NCI-H2171 treated with DMSO at 0.1 percent for 48 hours (cell line): Measurements from ENCODE around the gene MAGEB3.
"Not testable (repeated sequence)": the region's sequence is repeated elsewhere in the genome, so short reads cannot be mapped to it uniquely, and the experiment has no call there.

Source experiments
- DNase-seq: peaks from one replicate; lab custom pipeline; 2025; lab: John Stamatoyannopoulos, UW

MAGEB3 gene, protein sequence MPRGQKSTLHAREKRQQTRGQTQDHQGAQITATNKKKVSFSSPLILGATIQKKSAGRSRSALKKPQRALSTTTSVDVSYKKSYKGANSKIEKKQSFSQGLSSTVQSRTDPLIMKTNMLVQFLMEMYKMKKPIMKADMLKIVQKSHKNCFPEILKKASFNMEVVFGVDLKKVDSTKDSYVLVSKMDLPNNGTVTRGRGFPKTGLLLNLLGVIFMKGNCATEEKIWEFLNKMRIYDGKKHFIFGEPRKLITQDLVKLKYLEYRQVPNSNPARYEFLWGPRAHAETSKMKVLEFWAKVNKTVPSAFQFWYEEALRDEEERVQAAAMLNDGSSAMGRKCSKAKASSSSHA

DNA sequence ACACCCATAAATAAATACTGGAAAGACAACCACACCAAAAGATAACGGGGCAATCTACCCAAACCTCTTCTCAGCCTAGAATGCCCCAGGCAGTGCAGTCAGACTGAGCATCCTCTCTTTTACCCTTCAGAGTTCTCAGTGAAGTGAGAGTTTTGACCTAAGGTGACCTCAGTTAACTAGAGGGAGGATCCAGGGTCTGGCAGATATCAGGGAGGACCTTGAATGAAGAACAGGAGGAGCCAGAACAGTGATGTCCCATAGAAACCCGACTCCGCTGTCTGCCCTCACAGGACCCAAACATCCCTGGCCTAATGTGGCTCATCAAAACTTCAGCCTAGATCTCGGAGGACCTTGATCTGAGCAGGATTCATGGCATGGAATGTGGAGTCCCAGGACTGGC is at the start of gene MAGEB3:
Gene MAGEB3 (plus strand): TSS at position 263 of the 400 bp plus-strand sequence. CDS start 5,268 bp downstream, outside the sequence.
- DNase-seq = no peak

DNA sequence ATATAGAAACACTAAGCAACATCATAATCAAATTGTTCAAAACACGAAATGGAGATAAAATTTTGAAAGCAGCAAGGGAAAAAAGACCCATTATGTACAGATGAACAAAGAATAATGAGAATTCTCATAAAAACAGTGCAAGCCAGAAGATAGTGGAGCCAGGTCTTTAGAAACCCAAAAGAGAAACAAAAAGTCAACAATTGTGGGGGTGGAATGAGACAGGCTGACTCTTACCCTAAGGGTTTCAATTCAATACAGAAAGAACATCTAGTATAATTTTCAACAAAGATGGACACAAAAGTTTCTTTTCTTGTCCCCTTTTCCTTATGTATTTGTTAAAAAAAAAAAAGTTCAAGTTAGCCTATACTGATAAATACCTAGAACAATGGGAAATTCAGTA is 49.1 kb upstream of the MAGEB3 start:
- no peak for DNase-seq

DNA sequence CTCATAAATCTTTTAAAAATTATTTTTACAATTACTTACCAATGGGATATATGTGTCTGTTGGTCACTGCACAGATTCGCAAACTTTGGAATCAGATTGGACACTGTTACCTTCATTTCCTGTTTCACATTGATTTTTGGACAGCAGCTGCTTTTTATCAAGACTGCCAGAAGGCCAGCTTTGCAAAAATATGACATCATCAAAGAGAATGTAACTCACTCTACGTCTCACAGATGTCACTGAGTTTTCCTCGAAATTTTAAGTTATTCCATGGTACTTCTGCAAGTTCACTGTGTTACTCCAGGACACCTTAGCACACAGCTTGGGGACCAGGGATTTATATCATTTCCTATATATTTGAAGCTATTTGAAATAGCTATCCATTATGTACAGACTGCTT is 46.9 kb upstream of the MAGEB3 start:
- DNase-seq = no peak

DNA sequence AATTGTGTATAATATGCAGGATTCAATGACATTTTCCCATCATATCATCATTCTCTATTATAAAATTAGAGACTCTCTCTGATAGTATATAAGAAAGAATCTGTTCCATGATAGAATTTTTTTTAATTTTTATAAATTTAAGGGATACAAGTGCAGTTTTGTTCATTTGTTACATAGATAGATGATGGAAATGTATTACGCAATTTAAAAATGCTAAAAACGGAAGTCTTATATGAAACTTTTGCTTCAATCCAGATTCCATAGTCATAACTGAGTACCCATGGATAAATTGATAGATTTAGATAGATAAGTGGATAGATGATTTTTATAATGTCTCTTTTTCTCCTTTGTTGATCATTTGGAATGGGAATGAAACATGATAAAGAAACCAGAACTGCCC is 40.0 kb upstream of the MAGEB3 start:
- no peak for DNase-seq

DNA sequence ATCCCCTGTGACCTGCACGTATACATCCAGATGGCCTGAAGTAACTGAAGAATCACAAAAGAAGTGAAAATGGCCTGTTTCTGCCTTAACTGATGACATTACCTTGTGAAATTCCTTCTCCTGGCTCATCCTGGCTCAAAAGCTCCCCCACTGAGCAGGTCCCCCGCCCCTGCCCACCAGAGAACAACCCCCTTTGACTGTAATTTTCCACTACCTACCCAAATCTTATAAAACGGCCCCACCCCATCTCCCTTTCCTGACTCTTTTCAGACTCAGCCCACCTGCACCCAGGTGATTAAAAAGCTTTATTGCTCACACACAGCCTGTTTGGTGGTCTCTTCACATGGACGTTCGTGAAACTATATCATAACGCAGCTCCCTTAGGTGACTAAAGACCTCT is 36.5 kb upstream of the MAGEB3 start:
- not testable (repeated sequence) for DNase-seq

DNA sequence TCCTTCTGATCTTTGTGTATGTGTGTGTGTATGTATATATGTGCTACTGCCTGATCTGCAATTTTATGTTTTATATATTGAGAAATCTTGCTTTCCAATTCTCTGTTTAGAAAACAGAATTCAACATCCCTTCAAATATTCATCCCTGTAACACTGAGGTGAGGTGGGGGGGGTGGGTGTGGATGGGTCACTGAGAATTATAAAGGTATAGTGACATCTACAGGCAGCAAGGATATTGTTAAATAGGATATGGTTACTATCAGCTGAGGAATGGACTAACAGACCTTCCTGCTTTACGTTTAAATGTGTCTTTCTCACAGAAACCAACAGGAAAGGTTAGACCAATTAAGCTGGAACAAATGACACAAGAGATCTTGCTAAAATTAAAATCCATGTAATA is 34.1 kb upstream of the MAGEB3 start:
- DNase-seq = no peak

DNA sequence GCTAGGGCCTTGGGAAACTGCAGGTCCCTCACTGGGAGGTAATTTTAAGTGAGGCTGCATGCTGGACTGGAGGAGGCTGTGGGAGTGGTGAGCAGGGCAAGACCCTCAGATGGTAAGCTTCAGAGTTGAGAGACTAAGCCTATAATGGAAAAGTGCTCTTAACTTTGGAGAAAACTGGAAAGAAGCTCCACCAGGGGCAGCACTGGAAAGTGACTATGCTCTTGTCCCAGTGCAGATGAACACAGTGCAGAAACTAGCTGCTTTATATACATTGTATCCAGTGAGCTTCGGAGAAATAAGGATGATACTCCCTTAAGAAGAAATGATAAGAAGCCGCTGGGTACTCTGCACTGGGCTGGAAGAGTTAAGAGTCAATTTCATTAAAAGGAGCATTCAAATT is 18.3 kb upstream of the MAGEB3 start:
- DNase-seq = no peak

DNA sequence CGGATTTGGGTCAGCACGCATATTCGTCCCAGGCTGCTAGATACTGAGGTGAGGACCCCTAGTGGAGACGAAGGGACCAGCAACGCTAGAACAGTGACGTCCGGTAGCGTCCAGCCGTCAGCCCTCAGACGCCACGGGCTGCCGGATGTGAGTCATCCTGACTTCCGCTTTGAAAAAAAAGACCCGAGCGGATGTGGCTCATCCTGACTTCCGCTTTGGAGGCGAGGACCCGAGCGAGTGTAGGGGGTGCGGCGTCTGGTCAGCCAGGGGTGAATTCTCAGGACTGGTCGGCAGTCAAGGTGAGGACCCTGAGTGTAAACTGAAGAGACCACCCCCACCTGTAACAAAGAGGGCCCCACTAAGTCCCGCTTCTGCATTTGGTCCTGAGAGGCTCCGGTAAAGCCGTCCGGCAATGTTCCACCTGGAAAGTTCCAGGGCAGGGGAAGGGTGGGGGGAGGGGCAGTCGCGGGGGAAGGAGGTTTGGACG is 15.1 kb upstream of the MAGEB3 start, which contains the start of gene MAGEB2:
Gene MAGEB2 (plus strand): TSS at position 207 of the 487 bp plus-strand sequence. CDS start 3,018 bp downstream, outside the sequence.
- DNase-seq = no peak

DNA sequence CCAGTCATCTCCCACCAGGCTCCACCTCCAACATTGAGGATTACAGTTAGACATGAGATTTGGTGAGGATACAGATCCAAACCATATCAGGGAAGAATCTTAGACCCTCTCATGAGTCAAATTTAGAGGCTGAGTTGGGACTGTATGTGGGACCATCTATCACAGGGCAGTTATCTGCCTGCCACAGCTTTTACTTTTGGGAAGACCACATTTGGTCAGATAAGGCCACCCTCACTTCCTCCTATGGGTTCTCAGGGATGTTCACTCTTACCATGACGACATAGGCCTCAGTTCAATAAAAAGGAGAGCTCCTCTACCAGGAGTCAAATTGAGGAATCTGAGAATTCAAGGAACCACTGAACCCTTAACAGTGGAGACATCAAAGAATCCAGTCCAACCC is 13.0 kb upstream of the MAGEB3 start:
- no peak for DNase-seq

DNA sequence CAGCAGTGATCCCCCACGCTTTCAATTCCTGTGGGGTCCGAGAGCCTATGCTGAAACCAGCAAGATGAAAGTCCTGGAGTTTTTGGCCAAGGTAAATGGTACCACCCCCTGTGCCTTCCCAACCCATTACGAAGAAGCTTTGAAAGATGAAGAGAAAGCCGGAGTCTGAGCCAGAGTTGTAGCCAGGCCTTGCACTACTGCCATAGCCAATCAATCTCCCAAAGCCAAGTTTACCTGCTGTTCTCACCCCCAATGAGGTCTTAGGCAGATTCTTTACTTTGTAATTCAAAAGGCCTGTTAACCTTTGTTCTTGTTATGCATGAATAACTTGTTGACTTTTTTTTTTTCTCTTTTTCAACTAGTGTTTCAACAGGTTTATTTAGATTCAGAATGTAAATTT is 11.1 kb upstream of the MAGEB3 start:
- DNase-seq = no peak

DNA sequence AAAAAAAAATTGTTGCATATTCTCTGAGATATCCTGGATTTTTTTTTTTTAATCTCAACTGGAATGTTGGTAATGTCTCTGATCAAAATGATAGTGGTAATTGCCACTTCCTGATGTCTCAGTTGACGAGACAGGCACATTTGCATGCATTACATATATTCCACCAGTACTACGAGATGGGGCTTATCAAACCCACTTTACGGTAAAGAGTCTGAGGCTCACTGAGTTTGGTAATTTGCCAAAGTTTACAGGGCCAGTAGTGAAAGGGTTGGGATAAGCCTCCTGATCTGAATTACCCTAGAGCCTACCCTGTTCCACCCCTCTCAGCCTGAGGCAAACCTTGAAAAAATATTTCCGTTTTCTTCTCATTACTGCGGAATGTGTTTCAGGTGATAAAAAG is 9.8 kb upstream of the MAGEB3 start:
- no peak for DNase-seq

DNA sequence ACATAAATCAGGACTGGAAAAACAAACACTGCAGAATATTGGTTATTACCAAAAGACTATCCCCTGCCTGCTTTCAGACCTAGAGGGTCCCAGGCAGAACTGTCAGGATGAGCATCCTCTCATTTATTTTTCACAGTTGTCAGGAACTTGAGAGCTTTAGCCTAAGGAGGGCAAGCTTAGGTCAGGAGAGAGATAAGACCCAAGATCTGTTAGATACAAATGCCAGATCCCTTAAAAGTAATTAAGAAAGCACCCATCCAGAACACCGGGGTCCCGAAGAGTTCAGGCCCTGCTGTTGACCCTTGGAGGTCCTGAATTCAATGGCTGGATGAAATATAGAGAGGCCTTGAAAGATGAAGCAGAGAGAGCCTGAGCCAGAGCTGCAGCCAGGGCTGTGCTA is 5.9 kb upstream of the MAGEB3 start:
- no peak for DNase-seq

DNA sequence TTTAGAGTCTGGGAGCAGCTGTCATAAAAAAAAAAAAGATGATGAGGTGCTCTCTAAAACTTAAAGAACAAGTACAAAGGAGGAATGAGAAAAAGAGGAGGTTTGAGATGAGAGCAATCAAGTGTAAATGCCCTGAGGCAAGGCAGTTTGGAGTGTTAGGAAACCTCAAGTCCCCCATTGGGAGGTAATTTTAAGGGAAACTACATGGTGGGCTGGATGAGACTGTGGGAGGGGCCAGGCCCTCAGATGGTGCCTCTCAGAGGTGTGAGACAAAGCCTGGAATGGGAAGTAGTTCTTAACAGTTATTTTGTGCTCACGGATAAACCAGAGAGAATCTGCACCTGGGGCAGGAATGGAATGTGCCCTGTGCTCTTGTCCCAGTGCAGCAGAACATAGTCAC is 1.9 kb upstream of the MAGEB3 start:
- no peak for DNase-seq

DNA sequence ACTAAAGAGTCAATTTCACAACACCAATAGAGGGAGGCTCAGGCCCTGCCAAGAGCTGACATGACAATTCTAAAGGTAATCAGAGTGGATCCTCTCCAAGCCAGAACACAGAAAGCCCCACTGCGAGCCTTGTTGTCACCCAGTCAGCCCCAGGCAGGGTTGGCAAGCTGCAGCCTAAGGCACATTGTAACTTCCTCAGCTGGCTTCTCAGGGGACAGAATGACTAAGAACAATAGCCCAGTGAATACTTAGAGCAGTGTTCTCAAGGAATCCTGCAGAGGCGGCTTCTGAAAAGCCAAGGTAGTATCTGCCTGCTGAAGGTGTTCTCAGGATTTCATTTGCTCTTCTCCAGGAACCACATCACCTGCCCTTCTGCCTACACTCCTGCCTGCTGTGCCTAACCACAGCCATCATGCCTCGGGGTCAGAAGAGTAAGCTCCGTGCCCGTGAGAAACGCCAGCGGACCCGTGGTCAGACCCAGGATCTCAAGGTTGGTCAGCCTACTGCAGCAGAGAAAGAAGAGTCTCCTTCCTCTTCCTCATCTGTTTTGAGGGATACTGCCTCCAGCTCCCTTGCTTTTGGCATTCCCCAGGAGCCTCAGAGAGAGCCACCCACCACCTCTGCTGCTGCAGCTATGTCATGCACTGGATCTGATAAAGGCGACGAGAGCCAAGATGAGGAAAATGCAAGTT is 11.4 kb downstream of the MAGEB3 start, which contains the start of gene MAGEB4:
Gene MAGEB4 (plus strand): TSS at position 277 of the 692 bp plus-strand sequence. CDS start 136 bp downstream, at position 413.
- DNase-seq = no peak

DNA sequence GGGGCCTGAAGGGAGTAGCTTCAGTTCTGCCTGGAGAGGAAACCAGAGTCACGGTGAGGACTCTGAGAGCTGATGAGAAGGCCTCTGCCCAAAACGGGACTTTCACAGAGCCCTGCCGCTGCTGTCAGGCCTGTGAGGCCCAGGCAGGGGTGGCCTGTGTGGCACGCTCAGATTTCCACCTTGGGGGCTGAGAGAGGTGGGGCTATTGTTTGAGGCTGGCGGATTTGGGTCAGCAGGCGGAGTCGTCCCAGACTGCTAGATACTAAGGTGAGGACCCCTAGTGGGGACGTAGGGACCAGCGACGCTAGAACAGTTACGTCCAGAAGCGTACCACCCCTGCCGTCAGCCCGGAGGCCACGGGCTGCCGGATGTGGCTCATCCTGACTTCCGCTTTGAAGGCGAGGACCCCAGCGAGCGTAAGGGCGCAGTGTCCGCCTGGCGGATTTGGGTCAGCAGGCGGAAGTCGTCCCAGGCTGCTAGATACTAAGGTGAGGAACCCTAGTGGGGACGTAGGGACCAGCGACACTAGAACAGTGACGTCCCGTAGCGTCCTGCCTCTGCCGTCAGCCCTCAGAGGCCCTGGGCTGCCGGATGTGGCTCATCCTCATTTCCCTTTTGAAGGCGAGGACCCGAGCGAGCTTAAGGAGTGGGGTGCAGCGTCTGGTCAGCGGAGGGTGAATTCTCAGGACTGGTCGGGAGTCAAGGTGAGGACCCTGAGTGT is 16.5 kb downstream of the MAGEB3 start, which contains the start of gene MAGEB1:
Gene MAGEB1 (plus strand): TSS at position 378 of the 721 bp plus-strand sequence. CDS start 3,348 bp downstream, outside the sequence.
- no peak for DNase-seq

DNA sequence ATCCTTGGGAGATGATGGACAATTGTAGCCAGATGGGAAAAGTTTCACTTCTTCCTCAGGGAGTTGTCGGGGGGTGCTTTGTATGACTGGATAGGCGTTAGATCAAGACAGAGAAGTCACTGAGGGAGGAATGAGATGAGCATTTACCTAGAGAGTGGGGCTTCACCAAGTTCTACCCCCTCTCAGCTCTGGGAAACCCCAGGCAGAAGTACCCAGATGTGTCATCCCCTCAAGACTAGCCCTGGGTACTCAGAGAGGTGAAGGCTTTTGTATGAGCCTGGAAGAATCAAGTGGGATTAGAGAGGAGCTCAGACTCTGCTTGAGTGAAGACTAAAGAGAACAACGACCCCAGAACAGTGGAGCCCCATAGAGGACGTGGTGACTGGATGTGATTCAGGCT is 18.4 kb downstream of the MAGEB3 start:
- no peak for DNase-seq

DNA sequence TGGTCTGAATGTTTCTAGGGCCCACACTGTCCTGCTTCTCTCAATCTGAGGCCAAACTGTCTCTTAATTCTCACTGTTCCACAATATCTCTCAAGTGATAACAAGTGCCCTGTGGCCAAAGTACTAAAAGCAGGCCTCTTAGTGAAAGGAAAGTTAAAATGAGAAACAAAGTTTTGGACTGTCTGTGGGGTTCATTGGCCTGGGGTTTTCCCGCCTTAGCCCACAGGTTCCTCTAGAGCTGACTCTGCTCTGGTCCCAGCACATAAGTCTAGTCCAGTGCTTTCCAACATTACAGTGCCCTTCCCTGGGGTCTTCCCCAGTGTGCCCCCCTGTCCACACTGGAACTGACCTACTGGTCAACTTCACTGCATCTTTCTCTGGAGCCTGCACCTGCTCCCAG is 22.8 kb downstream of the MAGEB3 start:
- DNase-seq = no peak

DNA sequence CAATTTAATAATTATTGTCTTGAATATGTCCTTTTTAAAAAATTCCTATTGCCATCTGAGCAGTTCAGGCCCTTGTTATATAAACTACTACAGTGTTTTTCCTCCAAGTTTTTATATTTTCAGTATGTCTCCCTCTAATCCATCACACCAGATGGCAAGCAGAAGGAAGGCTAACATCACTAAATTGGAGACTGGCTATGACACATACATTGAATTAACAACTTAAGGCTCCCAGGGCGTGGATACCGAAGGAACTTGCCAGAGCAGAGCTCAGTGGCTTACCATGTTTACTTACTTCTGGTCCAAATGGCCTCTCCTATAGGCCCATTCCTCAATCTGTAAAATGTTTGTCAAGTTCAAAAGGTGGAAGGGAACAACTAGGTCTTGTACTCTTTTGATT is 29.5 kb downstream of the MAGEB3 start:
- DNase-seq = no peak

DNA sequence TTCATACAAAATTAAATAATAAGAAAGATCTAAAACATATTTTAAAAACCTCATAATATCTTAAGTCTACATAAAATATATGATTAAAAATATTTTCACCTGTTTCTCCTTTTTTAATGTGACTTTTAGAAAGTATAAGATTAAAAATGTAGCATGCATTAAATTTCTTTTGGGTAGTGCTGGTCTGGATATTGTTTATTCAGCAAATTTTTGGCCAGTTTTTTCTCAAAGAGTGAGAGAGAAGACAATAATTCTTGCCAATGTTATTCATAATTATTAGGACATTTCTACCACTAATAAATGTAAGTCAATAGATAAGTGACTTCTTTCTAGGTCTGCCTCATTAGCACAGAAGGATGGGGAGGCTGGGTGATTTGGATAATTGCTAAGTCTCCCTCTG is 30.6 kb downstream of the MAGEB3 start:
- no peak for DNase-seq

DNA sequence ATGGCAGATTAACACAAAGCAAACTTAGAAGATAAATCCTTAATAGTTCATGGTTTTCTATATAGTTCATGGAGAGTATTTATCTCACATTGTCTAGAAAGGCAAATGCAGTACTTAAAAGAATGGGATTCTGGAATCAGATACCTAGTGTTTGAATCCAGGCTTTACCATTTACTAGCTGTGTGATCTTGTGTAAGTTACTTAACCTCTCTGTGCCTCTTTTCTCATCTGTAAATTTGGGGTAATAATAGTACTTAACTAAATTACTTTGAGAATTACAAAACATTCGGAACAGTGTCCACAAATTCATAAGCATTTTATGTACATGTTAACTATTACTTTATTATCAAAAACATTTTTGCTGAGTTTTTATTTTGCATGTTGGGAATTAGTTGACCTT is 32.3 kb downstream of the MAGEB3 start:
- DNase-seq = no peak

DNA sequence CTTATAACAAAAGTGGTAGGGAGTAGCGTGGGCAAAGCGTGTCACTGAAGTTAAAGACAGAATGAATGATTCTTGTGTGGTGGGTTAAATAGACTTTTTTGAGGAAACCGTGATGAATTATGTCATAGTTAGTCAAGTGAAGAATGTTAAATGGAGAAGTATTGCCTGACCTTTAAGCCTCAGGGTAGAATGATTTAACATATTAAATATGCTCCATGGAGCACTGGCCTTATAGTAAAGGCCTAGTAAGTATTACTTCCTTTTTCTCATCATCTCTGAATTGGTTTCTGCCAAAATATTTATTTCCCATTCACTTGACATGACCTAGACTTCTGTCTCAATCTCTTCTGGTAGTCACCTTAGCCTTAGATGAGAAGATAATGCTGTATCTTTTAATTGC is 40.2 kb downstream of the MAGEB3 start:
- no peak for DNase-seq

DNA sequence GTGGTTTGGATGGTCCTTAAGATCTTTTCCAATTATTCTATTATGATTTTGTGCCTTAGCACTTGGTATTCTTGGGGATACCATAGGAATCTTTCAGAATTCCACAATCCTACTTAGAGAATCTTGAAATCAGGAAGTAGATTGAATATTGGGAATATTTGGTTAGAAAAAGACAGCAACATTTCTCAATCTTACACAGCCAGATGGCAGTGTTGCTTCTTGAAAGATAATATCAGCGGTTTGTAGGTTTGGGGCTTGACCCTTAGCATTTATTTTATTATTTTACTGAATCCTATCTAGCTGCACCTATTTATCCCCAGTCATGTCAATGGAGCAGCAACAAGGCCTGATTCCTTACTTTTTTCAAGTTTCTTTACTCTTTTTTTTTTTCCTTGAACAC is 45.0 kb downstream of the MAGEB3 start:
- no peak for DNase-seq
